IPS DF 4.7 (cell line): ENCODE data around the gene NOX3.

Experiments used
- DNase-seq: peaks from one replicate; pipeline ENCODE4 v3.0.0-alpha.2; 2013; ENCODE audit warnings: low spot score; ENCODE audit errors: extremely low read depth

Gene NOX3

GRCh38 chr6:155434829-155435423, 20.7 kb downstream of the NOX3 start:
- no peak for DNase-seq

GRCh38 chr6:155434096-155434495, 21.5 kb downstream of the NOX3 start:
- no peak for DNase-seq

- DNase-seq, result no peak
Observed at GRCh38 chr6:155432293-155432692, 23.3 kb downstream of the NOX3 start.

GRCh38 chr6:155429321-155429893, 26.2 kb downstream of the NOX3 start:
- DNase-seq, result no peak

GRCh38 chr6:155426408-155426945, 29.2 kb downstream of the NOX3 start:
- DNase-seq, result no peak

- DNase-seq, result no peak
Observed at GRCh38 chr6:155424181-155424580, 31.5 kb downstream of the NOX3 start.

- no peak for DNase-seq
Observed at GRCh38 chr6:155422635-155423034, 33.0 kb downstream of the NOX3 start.

- DNase-seq, result no peak
Observed at GRCh38 chr6:155420492-155420891, 35.1 kb downstream of the NOX3 start.

- DNase-seq, result no peak
Observed at GRCh38 chr6:155419161-155419560, 36.5 kb downstream of the NOX3 start.

GRCh38 chr6:155418017-155418761, 37.5 kb downstream of the NOX3 start:
- DNase-seq, result no peak

- DNase-seq, result no peak
Observed at GRCh38 chr6:155417454-155417853, 38.2 kb downstream of the NOX3 start.

- DNase-seq, result no peak
Observed at GRCh38 chr6:155415953-155416352, 39.7 kb downstream of the NOX3 start.

- no peak for DNase-seq
Observed at GRCh38 chr6:155414049-155414448, 41.6 kb downstream of the NOX3 start.

- no peak for DNase-seq
Observed at GRCh38 chr6:155412335-155412734, 43.3 kb downstream of the NOX3 start.

GRCh38 chr6:155411154-155412052, 44.2 kb downstream of the NOX3 start:
- DNase-seq, result no peak

GRCh38 chr6:155409391-155409790, 46.2 kb downstream of the NOX3 start:
- no peak for DNase-seq

- no peak for DNase-seq
Observed at GRCh38 chr6:155408981-155409380, 46.7 kb downstream of the NOX3 start.

GRCh38 chr6:155408231-155408630, 47.4 kb downstream of the NOX3 start:
- no peak for DNase-seq

GRCh38 chr6:155406801-155407200, 48.8 kb downstream of the NOX3 start:
- DNase-seq, result no peak

GRCh38 chr6:155404937-155405336, 50.7 kb downstream of the NOX3 start:
- DNase-seq, result no peak

GRCh38 chr6:155402656-155403304, 52.9 kb downstream of the NOX3 start:
- DNase-seq, result no peak
